GM12878 (cell line): ENCODE data around the gene CCRL2. TPM values are rescaled to one million over a fixed set of nuclear protein-coding genes. Genes with fewer than 3 reads are reported as not detected.

Source experiments
- ATAC-seq: fragments of 200-7000 bp; cut with Tn5 transposase; 3 replicates; pipeline ENCODE4 v1.9.1; 2020; ENCODE audit warnings: mild to moderate bottlenecking, moderate library complexity
- BruUV-seq: library from RNA; stranded (reverse); fragments of 400-500 nt; replicated peaks from 2 replicates; lab custom pipeline; 2021; lab: Mats Ljungman, UMichigan
- CTCF ChIA-PET: fragments of 300-600 bp; sonication (Branson Sonifier 250); formaldehyde crosslinking; extraction: SDS; loops from one replicate; lab custom pipeline; 2021; ENCODE audit warnings: inconsistent platforms; lab: Yijun Ruan, JAX
- POLR2A ChIA-PET: fragments of 350-600 bp; formaldehyde crosslinking; extraction: SDS; loops from one replicate; lab custom pipeline; 2021; ENCODE audit warnings: inconsistent platforms; lab: Charles Lee
- RAD21 ChIA-PET: fragments of 300-600 bp; sonication (Branson Sonifier 250); formaldehyde crosslinking; loops from one replicate; lab custom pipeline; 2023; ENCODE audit warnings: antibody characterized with exemption; ENCODE audit not compliant: unreplicated experiment; lab: Charles Lee
- SMC1A ChIA-PET: fragments of 300-600 bp; sonication (Branson Sonifier 250); formaldehyde crosslinking; loops from one replicate; lab custom pipeline; 2023; ENCODE audit not compliant: unreplicated experiment, uncharacterized antibody; lab: Charles Lee
- DNase-seq: peaks from one replicate; pipeline ENCODE4 v3.0.0-alpha.2; 2011; ENCODE audit warnings: low read depth, low spot score
- FAIRE-seq: peaks from 3 replicates; lab custom pipeline; 2011; peaks lifted over from hg19 to GRCh38; lab: Jason Lieb, UNC
- H2AFZ ChIP-seq: 2 replicates; pipeline ENCODE4 v1.6.0; 2011; ENCODE audit warnings: low read depth, low read length, control low read depth; ENCODE audit not compliant: control insufficient read depth
- H3K27ac ChIP-seq: 2 replicates; pipeline ENCODE4 v1.5.1; 2011; ENCODE audit warnings: control low read depth; ENCODE audit not compliant: control insufficient read depth, insufficient read depth
- H3K27me3 ChIP-seq, 2 experiments: replicated peaks in 1 of 2; 2 replicates each; pipeline versions ENCODE4 v1.6.0 to v1.6.1; 2011; ENCODE audit warnings: low read length in 1 of 2; ENCODE audit not compliant: control insufficient read depth in 2 of 2, insufficient read depth in 2 of 2
- H3K36me3 ChIP-seq, 2 experiments: 2 replicates each; pipeline ENCODE4 v1.5.1; 2011; ENCODE audit warnings: low read length in 1 of 2; ENCODE audit not compliant: control insufficient read depth in 2 of 2, insufficient read depth in 2 of 2
- H3K4me1 ChIP-seq: 2 replicates; pipeline ENCODE4 v1.6.1; 2011; ENCODE audit warnings: mild to moderate bottlenecking, low read length, moderate library complexity, mixed read lengths; ENCODE audit not compliant: control insufficient read depth, insufficient read depth
- H3K4me2 ChIP-seq: 2 replicates; pipeline ENCODE4 v1.6.0; 2011; ENCODE audit warnings: control low read depth; ENCODE audit not compliant: control insufficient read depth, insufficient read depth
- H3K4me3 ChIP-seq: fragments of 200-600 bp; sonication (generic); 2 replicates; pipeline ENCODE4 v1.5.1; 2016
- H3K79me2 ChIP-seq: 2 replicates; pipeline ENCODE4 v1.6.0; 2011; ENCODE audit warnings: low read length; ENCODE audit not compliant: control insufficient read depth, insufficient read depth
- H3K9ac ChIP-seq: 2 replicates; pipeline ENCODE4 v1.8.0; 2011; ENCODE audit warnings: low read length, control low read depth, mixed read lengths; ENCODE audit not compliant: control insufficient read depth, insufficient read depth
- H3K9me3 ChIP-seq: replicated peaks from 3 replicates; pipeline ENCODE4 v1.5.1; 2011; ENCODE audit warnings: mild to moderate bottlenecking, low read length; ENCODE audit not compliant: control insufficient read depth, insufficient read depth
- H4K20me1 ChIP-seq: 2 replicates; pipeline ENCODE4 v1.6.0; 2011; ENCODE audit not compliant: control insufficient read depth, insufficient read depth
- EP300 ChIP-seq, 2 experiments: fragments of 150-350 bp in 1 of 2; IDR thresholded peaks; 2 replicates each; pipeline ENCODE4 v1.6.1; 2011 to 2012; ENCODE audit warnings: low read depth in 2 of 2, low read length in 2 of 2, borderline replicate concordance in 1 of 2, improper control_type of control experiment in 1 of 2, inconsistent platforms in 1 of 2; ENCODE audit not compliant: control insufficient read depth in 1 of 2
- JUND ChIP-seq: IDR thresholded peaks from 2 replicates; pipeline ENCODE4 v1.6.1; 2012; ENCODE audit warnings: low read depth, mild to moderate bottlenecking, low read length, improper control_type of control experiment, moderate library complexity
- MEF2B ChIP-seq: fragments of 450-650 bp; IDR thresholded peaks from 2 replicates; pipeline ENCODE4 v1.6.1; 2018; ENCODE audit warnings: mild to moderate bottlenecking, moderate library complexity; ENCODE audit not compliant: partially characterized antibody, poor library complexity, severe bottlenecking
- MXI1 ChIP-seq: fragments of 150-350 bp; IDR thresholded peaks from 2 replicates; pipeline ENCODE4 v1.6.1; 2011; ENCODE audit warnings: low read depth, mild to moderate bottlenecking, inconsistent platforms, low read length, improper control_type of control experiment
- NR2F1 ChIP-seq: fragments of 450-650 bp; conservative IDR thresholded peaks from 2 replicates; pipeline ENCODE4 v1.6.1; 2017; ENCODE audit warnings: mild to moderate bottlenecking
- RBBP5 ChIP-seq: fragments of 200-600 bp; sonication (generic); conservative IDR thresholded peaks from 2 replicates; pipeline ENCODE4 v1.6.1; 2016
- RCOR1 ChIP-seq: conservative IDR thresholded peaks from 2 replicates; pipeline ENCODE4 v1.6.1; 2012; ENCODE audit warnings: low read depth, low read length, improper control_type of control experiment
- WGBS: methylation state at CpG from one replicate; pipeline ENCODE4 v1.1.6; 2016; ENCODE audit warnings: low lambda C conversion rate; ENCODE audit not compliant: insufficient replicate concordance, insufficient coverage; ENCODE audit errors: missing lambda C conversion rate; 5-methylcytosine and 5-hydroxymethylcytosine counted together
- in situ Hi-C: fragments of 300-500 bp; cut with MboI; formaldehyde crosslinking; loops from 9 replicates; pipeline ENCODE4 v1.14.3; 2018; ENCODE audit warnings: mixed read lengths
- intact Hi-C: fragments of 100-400 bp; cut with micrococcal nuclease; formaldehyde crosslinking; loops from one replicate; pipeline ENCODE4 v1.14.2; 2022; ENCODE audit not compliant: unreplicated experiment
- polyA plus RNA-seq, 11 experiments: library from polyadenylated mRNA; depleted of rRNA in 4 of 11; unstranded in 6 of 11; stranded (reverse) in 5 of 11; fragments of >200 nt; fragmentation: Nextera tagmentation in 4 of 11; fragmentation: Illumina TruSeq in 1 of 11; extraction: Ambion mirVana in 4 of 11; extraction: Trizol in 1 of 11; gene quantifications; 1 replicate in 1 of 11; 2 replicates in 10 of 11; pipeline versions ENCODE4 v1.2.1 to v1.2.3, GENCODE V29; 2011 to 2016; ENCODE audit warnings: inconsistent platforms in 2 of 11, missing spikeins in 2 of 11, low read depth in 1 of 11
- total RNA-seq, 4 experiments: library from RNA; depleted of rRNA in 3 of 4; stranded (reverse); fragments of >200 nt in 3 of 4; fragmentation: Illumina TruSeq in 1 of 4; extraction: Trizol in 1 of 4; gene quantifications; 2 replicates each; pipeline versions ENCODE4 v1.2.1 to v1.2.3, GENCODE V29; 2013 to 2021
- TF ChIP-seq, protein P1 (sequence below): fragments of 450-650 bp; IDR thresholded peaks from 2 replicates; pipeline ENCODE4 v1.6.1; 2017; ENCODE audit warnings: mild to moderate bottlenecking, moderate library complexity
- TF ChIP-seq, protein P2 (sequence below): fragments of 450-650 bp; IDR thresholded peaks from 2 replicates; pipeline ENCODE4 v1.6.1; 2016; ENCODE audit warnings: mild to moderate bottlenecking
- TF ChIP-seq, protein P3 (sequence below): IDR thresholded peaks from 2 replicates; pipeline ENCODE4 v1.6.1; 2011; ENCODE audit warnings: low read depth, mild to moderate bottlenecking, low read length, moderate library complexity, borderline replicate concordance; ENCODE audit errors: extremely low read depth

The CCRL2 gene
- total and polyA plus RNA-seq, 10 of the 15 experiments (the other 5 are each of a cell fraction or from before 2014, with no cell fraction given), result 0.04 to 2.5 (median 1.8) TPM

DNA sequence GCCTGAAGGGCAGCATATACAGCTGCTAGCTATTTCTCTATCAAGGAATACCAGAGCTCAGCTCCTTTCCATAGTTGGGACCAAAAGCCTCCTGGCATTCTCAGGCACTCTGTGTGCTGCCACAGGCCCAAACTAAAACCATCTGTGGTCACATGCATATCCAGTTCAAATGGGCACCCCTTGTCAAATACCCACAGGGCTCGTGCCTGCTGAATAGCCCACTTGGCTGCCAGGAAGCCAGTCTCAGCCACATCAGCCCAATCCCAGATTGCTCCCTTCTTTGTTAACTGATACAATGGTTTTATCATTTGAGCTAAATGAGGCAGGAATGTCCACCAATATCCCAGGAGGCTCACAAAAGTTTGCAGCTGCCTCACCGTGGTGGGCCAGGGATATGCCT is 13.9 kb downstream of the CCRL2 start:
- in situ Hi-C loops (no loop called here), intact Hi-C loops (no loop called here)
- no peaks in the 10 kb centered on the region for H3K79me2 ChIP-seq
- DNase-seq, result no peak
- H3K36me3 ChIP-seq, result no peaks in the 10 kb centered on the region
- H2AFZ ChIP-seq, result no peak overlapping the region
- no peak overlapping the region for H3K9ac ChIP-seq
- FAIRE-seq, result no peak
- H3K4me2 ChIP-seq, result no peak overlapping the region
- ATAC-seq, result no peak
- H3K9me3 ChIP-seq, result no peaks in the 10 kb centered on the region; the same call in 2 of the 3 replicates
- TF ChIP-seq NR2F1, result no peak
- no peak overlapping the region for H3K4me3 ChIP-seq
- SMC1A ChIA-PET, result no interaction called here
- no peaks in the 10 kb centered on the region; a peak in 1 of 4 replicates for H3K27me3 ChIP-seq
- POLR2A ChIA-PET, result no interaction called here
- no peaks in the 10 kb centered on the region for H3K4me1 ChIP-seq
- H4K20me1 ChIP-seq, result no peaks in the 10 kb centered on the region
- no TSS peak for BruUV-seq
- WGBS, result 9% methylated on average over 2 of the region's 2 CpGs
- no peak overlapping the region for H3K27ac ChIP-seq
- RAD21 ChIA-PET, result no interaction called here
- CTCF ChIA-PET, result interaction anchor here (1.0 kb wide), 1 partner anchor 69 kb away, joined by 3 read pairs; no protein-coding TSS in a partner anchor

DNA sequence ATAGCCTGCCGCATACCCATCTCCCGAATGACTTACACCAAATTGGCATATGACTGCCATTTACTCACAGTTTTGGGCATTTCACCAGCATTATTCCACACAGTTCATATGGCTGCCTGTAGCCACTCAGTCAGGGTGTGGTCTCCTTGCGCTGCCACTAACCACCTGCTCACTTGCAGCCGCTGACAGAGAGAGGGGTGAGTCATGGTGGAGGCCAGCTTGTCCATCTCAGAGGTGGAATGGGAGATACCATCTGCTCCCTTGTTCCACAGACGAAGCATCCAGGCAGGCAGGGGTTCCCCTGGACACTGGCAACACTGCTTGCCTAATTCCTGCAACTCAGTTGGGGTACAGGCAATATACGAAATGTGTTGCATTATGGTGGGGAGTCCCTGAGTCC is 15.6 kb downstream of the CCRL2 start:
- in situ Hi-C loops, result no loop called here
- no peak overlapping the region for H3K27ac ChIP-seq
- no TSS peak for BruUV-seq
- DNase-seq (no peak), FAIRE-seq (no peak), ATAC-seq (no peak)
- intact Hi-C loops, result no loop called here
- H4K20me1 ChIP-seq, result no peaks in the 10 kb centered on the region
- H3K4me2 ChIP-seq, result no peak overlapping the region
- H3K9ac ChIP-seq, result no peak overlapping the region
- no peaks in the 10 kb centered on the region; the same call in 2 of the 3 replicates for H3K9me3 ChIP-seq
- ChIA-PET RAD21 (no interaction called here), CTCF (no interaction called here), SMC1A (no interaction called here), POLR2A (no interaction called here)
- H3K4me3 ChIP-seq, result no peak overlapping the region
- WGBS, result 57% methylated on average over 6 of the region's 6 CpGs
- H3K79me2 ChIP-seq, result no peaks in the 10 kb centered on the region
- H3K36me3 ChIP-seq, result no peaks in the 10 kb centered on the region
- no peak overlapping the region for H2AFZ ChIP-seq
- H3K27me3 ChIP-seq, result no peaks in the 10 kb centered on the region; a peak in 1 of 4 replicates
- H3K4me1 ChIP-seq, result no peaks in the 10 kb centered on the region
- TF ChIP-seq, protein P1, sequence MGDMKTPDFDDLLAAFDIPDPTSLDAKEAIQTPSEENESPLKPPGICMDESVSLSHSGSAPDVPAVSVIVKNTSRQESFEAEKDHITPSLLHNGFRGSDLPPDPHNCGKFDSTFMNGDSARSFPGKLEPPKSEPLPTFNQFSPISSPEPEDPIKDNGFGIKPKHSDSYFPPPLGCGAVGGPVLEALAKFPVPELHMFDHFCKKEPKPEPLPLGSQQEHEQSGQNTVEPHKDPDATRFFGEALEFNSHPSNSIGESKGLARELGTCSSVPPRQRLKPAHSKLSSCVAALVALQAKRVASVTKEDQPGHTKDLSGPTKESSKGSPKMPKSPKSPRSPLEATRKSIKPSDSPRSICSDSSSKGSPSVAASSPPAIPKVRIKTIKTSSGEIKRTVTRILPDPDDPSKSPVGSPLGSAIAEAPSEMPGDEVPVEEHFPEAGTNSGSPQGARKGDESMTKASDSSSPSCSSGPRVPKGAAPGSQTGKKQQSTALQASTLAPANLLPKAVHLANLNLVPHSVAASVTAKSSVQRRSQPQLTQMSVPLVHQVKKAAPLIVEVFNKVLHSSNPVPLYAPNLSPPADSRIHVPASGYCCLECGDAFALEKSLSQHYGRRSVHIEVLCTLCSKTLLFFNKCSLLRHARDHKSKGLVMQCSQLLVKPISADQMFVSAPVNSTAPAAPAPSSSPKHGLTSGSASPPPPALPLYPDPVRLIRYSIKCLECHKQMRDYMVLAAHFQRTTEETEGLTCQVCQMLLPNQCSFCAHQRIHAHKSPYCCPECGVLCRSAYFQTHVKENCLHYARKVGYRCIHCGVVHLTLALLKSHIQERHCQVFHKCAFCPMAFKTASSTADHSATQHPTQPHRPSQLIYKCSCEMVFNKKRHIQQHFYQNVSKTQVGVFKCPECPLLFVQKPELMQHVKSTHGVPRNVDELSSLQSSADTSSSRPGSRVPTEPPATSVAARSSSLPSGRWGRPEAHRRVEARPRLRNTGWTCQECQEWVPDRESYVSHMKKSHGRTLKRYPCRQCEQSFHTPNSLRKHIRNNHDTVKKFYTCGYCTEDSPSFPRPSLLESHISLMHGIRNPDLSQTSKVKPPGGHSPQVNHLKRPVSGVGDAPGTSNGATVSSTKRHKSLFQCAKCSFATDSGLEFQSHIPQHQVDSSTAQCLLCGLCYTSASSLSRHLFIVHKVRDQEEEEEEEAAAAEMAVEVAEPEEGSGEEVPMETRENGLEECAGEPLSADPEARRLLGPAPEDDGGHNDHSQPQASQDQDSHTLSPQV, result no peak
- TF ChIP-seq JUND, result no peak
- TF ChIP-seq EP300 (IDR thresholded peaks at IDR 0.05; ENCODE audit: borderline replicate concordance in 1 of 2, control insufficient read depth in 1 of 2, low read depth in 2 of 2, low read length in 2 of 2), result no peak
- no peak for TF ChIP-seq MXI1
- no peak for TF ChIP-seq RBBP5
- TF ChIP-seq, protein P2, sequence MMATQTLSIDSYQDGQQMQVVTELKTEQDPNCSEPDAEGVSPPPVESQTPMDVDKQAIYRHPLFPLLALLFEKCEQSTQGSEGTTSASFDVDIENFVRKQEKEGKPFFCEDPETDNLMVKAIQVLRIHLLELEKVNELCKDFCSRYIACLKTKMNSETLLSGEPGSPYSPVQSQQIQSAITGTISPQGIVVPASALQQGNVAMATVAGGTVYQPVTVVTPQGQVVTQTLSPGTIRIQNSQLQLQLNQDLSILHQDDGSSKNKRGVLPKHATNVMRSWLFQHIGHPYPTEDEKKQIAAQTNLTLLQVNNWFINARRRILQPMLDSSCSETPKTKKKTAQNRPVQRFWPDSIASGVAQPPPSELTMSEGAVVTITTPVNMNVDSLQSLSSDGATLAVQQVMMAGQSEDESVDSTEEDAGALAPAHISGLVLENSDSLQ, result no peak
- TF ChIP-seq, protein P3, sequence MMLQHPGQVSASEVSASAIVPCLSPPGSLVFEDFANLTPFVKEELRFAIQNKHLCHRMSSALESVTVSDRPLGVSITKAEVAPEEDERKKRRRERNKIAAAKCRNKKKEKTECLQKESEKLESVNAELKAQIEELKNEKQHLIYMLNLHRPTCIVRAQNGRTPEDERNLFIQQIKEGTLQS, result no peak
- no peak for TF ChIP-seq MEF2B
- TF ChIP-seq RCOR1, result no peak
